Frontal cortex (tissue), 4 donors: ENCODE results near the gene TRAPPC3L. TPM values are rescaled to one million over a fixed set of nuclear protein-coding genes. Genes with fewer than 3 reads are reported as not detected.

Experiments
- DNase-seq, 2 donors: peaks; one replicate each; pipeline ENCODE4 v3.0.0; 2012; ENCODE audit warnings: low spot score in 2 of 2
- FAIRE-seq: peaks from 2 replicates; lab custom pipeline; 2012; peaks lifted over from hg19 to GRCh38; lab: Jason Lieb, UNC
- total RNA-seq: library from RNA; depleted of rRNA; stranded (reverse); fragments of >200 nt; gene quantifications from one replicate; pipeline ENCODE4 v1.2.3, GENCODE V29; 2014
- donor health status: control.
- donor health status: control.
- donor health status: control.

TRAPPC3L gene
- under 0.01 TPM for total RNA-seq

GRCh38 chr6:116545651-116546050, at the start of gene TRAPPC3L:
Gene TRAPPC3L, minus strand, starts transcription at chr6:116545684. Its CDS starts 170 bp downstream, at chr6:116545514.
- DNase-seq: no peak
- no peak for FAIRE-seq

- FAIRE-seq (no peak), DNase-seq (no peak)
Measured at GRCh38 chr6:116595247-116595646, 49.8 kb upstream of the TRAPPC3L start.

- FAIRE-seq (no peak), DNase-seq (no peak)
Measured at GRCh38 chr6:116586738-116587137, 41.3 kb upstream of the TRAPPC3L start.

- DNase-seq: no peak
Measured at GRCh38 chr6:116586276-116586675, 40.8 kb upstream of the TRAPPC3L start.

GRCh38 chr6:116580198-116580597, 34.7 kb upstream of the TRAPPC3L start:
- DNase-seq (no peak), FAIRE-seq (no peak)

More at GRCh38 chr6:116586276-116586675, 40.8 kb upstream of the TRAPPC3L start:
- peak; percentile 17 for FAIRE-seq

- no peak for FAIRE-seq
- no peak for DNase-seq
Measured at GRCh38 chr6:116579143-116579542, 33.7 kb upstream of the TRAPPC3L start.

- no peak for DNase-seq
- no peak for FAIRE-seq
Measured at GRCh38 chr6:116578335-116578734, 32.9 kb upstream of the TRAPPC3L start.

GRCh38 chr6:116577486-116577885, 32.0 kb upstream of the TRAPPC3L start:
- FAIRE-seq: no peak
- no peak for DNase-seq

GRCh38 chr6:116575227-116575626, 29.7 kb upstream of the TRAPPC3L start:
- DNase-seq (no peak), FAIRE-seq (no peak)

GRCh38 chr6:116572162-116572561, 26.7 kb upstream of the TRAPPC3L start:
- FAIRE-seq: no peak
- DNase-seq: no peak

GRCh38 chr6:116571683-116572000, 26.2 kb upstream of the TRAPPC3L start:
- no peak for FAIRE-seq
- no peak for DNase-seq

- FAIRE-seq (no peak), DNase-seq (peak; percentile 93)
Measured at GRCh38 chr6:116570856-116571682, 25.6 kb upstream of the TRAPPC3L start, which contains the start of gene RWDD1. Gene RWDD1, plus strand, starts transcription at chr6:116571504. Its CDS starts 79 bp downstream, at chr6:116571583.

- DNase-seq: no peak
- no peak for FAIRE-seq
Measured at GRCh38 chr6:116568821-116569755, 23.6 kb upstream of the TRAPPC3L start.

GRCh38 chr6:116568111-116568510, 22.6 kb upstream of the TRAPPC3L start:
- FAIRE-seq (no peak), DNase-seq (no peak)

GRCh38 chr6:116564921-116565872, 19.7 kb upstream of the TRAPPC3L start:
- DNase-seq: no peak
- no peak for FAIRE-seq

- DNase-seq (no peak), FAIRE-seq (no peak)
Measured at GRCh38 chr6:116564311-116564710, 18.8 kb upstream of the TRAPPC3L start.

- DNase-seq (no peak), FAIRE-seq (no peak)
Measured at GRCh38 chr6:116563830-116564229, 18.3 kb upstream of the TRAPPC3L start.

- FAIRE-seq: no peak
- DNase-seq: no peak
Measured at GRCh38 chr6:116562614-116563013, 17.1 kb upstream of the TRAPPC3L start.

GRCh38 chr6:116562019-116562403, 16.5 kb upstream of the TRAPPC3L start:
- FAIRE-seq: no peak
- DNase-seq: no peak
